COR-L47 (cell line): Measurements from ENCODE around the gene R3HDM2.
"Not testable (repeated sequence)": the region's sequence is repeated elsewhere in the genome, so short reads cannot be mapped to it uniquely, and the experiment has no call there.

Source experiments
- DNase-seq: peaks from one replicate; lab custom pipeline; 2025; lab: John Stamatoyannopoulos, UW

R3HDM2 gene

GRCh38 chr12:57452937-57453509 lies 22.2 kb upstream of the R3HDM2 start:
- peak; percentile 65 for DNase-seq

- DNase-seq: no peak
Measured at GRCh38 chr12:57452181-57452936, 21.5 kb upstream of the R3HDM2 start.

GRCh38 chr12:57451233-57451778 lies 20.5 kb upstream of the R3HDM2 start:
- no peak for DNase-seq

GRCh38 chr12:57450057-57450456 lies 19.2 kb upstream of the R3HDM2 start:
- no peak for DNase-seq

- no peak for DNase-seq
Measured at GRCh38 chr12:57449375-57449774, 18.5 kb upstream of the R3HDM2 start.

- DNase-seq: no peak
Measured at GRCh38 chr12:57448669-57449068, 17.8 kb upstream of the R3HDM2 start.

GRCh38 chr12:57446292-57446960 lies 15.6 kb upstream of the R3HDM2 start:
- DNase-seq: no peak

GRCh38 chr12:57444744-57445143 lies 13.9 kb upstream of the R3HDM2 start:
- DNase-seq: no peak

- DNase-seq: not testable (repeated sequence)
Measured at GRCh38 chr12:57444337-57444736, 13.5 kb upstream of the R3HDM2 start.

GRCh38 chr12:57441846-57442427 lies 11.1 kb upstream of the R3HDM2 start:
- DNase-seq: no peak

GRCh38 chr12:57441393-57441792 lies 10.6 kb upstream of the R3HDM2 start:
- not testable (repeated sequence) for DNase-seq

- no peak for DNase-seq
Measured at GRCh38 chr12:57439762-57440266, 9.0 kb upstream of the R3HDM2 start.

GRCh38 chr12:57438400-57438799 lies 7.6 kb upstream of the R3HDM2 start:
- no peak for DNase-seq

GRCh38 chr12:57435293-57435692 lies 4.5 kb upstream of the R3HDM2 start:
- no peak for DNase-seq

- no peak for DNase-seq
Measured at GRCh38 chr12:57434517-57435223, 3.8 kb upstream of the R3HDM2 start, which contains the start of gene INHBC. TSS of gene INHBC (plus strand) at chr12:57434784. CDS start at chr12:57434887, 103 bp downstream.

- no peak for DNase-seq
Measured at GRCh38 chr12:57433370-57433769, 2.5 kb upstream of the R3HDM2 start.

GRCh38 chr12:57431654-57432188 lies 878 bp upstream of the R3HDM2 start:
- DNase-seq: no peak

GRCh38 chr12:57430112-57430930 lies 522 bp downstream of the R3HDM2 start:
- DNase-seq: peak; percentile 64

GRCh38 chr12:57429473-57430111 lies 1.3 kb downstream of the R3HDM2 start:
- DNase-seq: no peak

- no peak for DNase-seq
Measured at GRCh38 chr12:57428965-57429364, 1.9 kb downstream of the R3HDM2 start.
